SK-N-SH treated with all-trans-retinoic acid at 6 μM for 48 hours (cell line): ENCODE data around the gene RGS12.

Experiments used
- ATAC-seq: fragments of 200-7000 bp; cut with Tn5 transposase; 3 replicates; pipeline ENCODE4 v1.9.1; 2020; ENCODE audit warnings: mild to moderate bottlenecking, moderate library complexity
- BACH2 ChIP-seq: fragments of 250-450 bp; sonication (Bioruptor Pico); IDR thresholded peaks from 2 replicates; pipeline ENCODE4 v1.9.0; 2021; ENCODE audit warnings: mild to moderate bottlenecking, borderline replicate concordance
- CSDC2 ChIP-seq: fragments of 250-450 bp; sonication (Bioruptor Pico); IDR thresholded peaks from 2 replicates; pipeline ENCODE4 v1.5.0; 2020; ENCODE audit warnings: mild to moderate bottlenecking, moderate library complexity
- GLIS3 ChIP-seq: fragments of 250-450 bp; sonication (Bioruptor Pico); IDR thresholded peaks from 2 replicates; pipeline ENCODE4 v1.5.0; 2020; ENCODE audit warnings: mild to moderate bottlenecking, moderate library complexity
- ISL1 ChIP-seq: fragments of 250-450 bp; sonication (Bioruptor Pico); IDR thresholded peaks from 2 replicates; pipeline ENCODE4 v2.1.2; 2022; ENCODE audit warnings: mild to moderate bottlenecking, moderate library complexity
- PPARA ChIP-seq: fragments of 250-450 bp; sonication (Bioruptor Pico); IDR thresholded peaks from 2 replicates; pipeline ENCODE4 v1.5.0; 2020; ENCODE audit warnings: mild to moderate bottlenecking, borderline replicate concordance
- RARB ChIP-seq: fragments of 250-450 bp; sonication (Bioruptor Pico); IDR thresholded peaks from 2 replicates; pipeline ENCODE4 v1.8.0; 2021; ENCODE audit warnings: mild to moderate bottlenecking, moderate library complexity
- SNAI2 ChIP-seq: fragments of 250-450 bp; sonication (Bioruptor Pico); IDR thresholded peaks from 2 replicates; pipeline ENCODE4 v1.5.0; 2020; ENCODE audit warnings: mild to moderate bottlenecking, moderate library complexity
- TOX ChIP-seq: fragments of 250-450 bp; sonication (Bioruptor Pico); IDR thresholded peaks from 2 replicates; pipeline ENCODE4 v1.8.0; 2021; ENCODE audit warnings: mild to moderate bottlenecking, moderate library complexity, borderline replicate concordance
- ZFP3 ChIP-seq: fragments of 250-450 bp; sonication (Bioruptor Pico); IDR thresholded peaks from 2 replicates; pipeline ENCODE4 v1.5.0; 2020; ENCODE audit warnings: mild to moderate bottlenecking, moderate library complexity
- ZFP30 ChIP-seq: fragments of 450-650 bp; formaldehyde crosslinking; IDR thresholded peaks from 2 replicates; pipeline ENCODE4 v1.5.0; 2022; ENCODE audit warnings: mild to moderate bottlenecking, moderate library complexity
- ZNF70 ChIP-seq: fragments of 450-650 bp; formaldehyde crosslinking; IDR thresholded peaks from 2 replicates; pipeline ENCODE4 v1.5.0; 2020; ENCODE audit warnings: mild to moderate bottlenecking, moderate library complexity
- ZNF8 ChIP-seq: fragments of 450-650 bp; formaldehyde crosslinking; IDR thresholded peaks from 2 replicates; pipeline ENCODE4 v1.5.0; 2020; ENCODE audit warnings: mild to moderate bottlenecking, moderate library complexity
- TF ChIP-seq, protein P1 (sequence below): fragments of 250-450 bp; sonication (Bioruptor Pico); IDR thresholded peaks from 2 replicates; pipeline ENCODE4 v1.8.0; 2021; ENCODE audit warnings: low read depth, mild to moderate bottlenecking, moderate library complexity, borderline replicate concordance
- TF ChIP-seq, protein P2 (sequence below): fragments of 250-450 bp; sonication (Bioruptor Pico); IDR thresholded peaks from 2 replicates; pipeline ENCODE4 v1.5.1; 2020; ENCODE audit warnings: low read depth, mild to moderate bottlenecking, moderate library complexity
- TF ChIP-seq, protein P3 (sequence below): fragments of 250-450 bp; sonication (Bioruptor Pico); IDR thresholded peaks from 2 replicates; pipeline ENCODE4 v1.5.1; 2021; ENCODE audit warnings: mild to moderate bottlenecking, moderate library complexity
- TF ChIP-seq, protein P4 (sequence below): fragments of 250-450 bp; sonication (Bioruptor Pico); IDR thresholded peaks from 2 replicates; pipeline ENCODE4 v1.8.0; 2020; ENCODE audit warnings: mild to moderate bottlenecking, moderate library complexity, borderline replicate concordance

RGS12 gene

DNA sequence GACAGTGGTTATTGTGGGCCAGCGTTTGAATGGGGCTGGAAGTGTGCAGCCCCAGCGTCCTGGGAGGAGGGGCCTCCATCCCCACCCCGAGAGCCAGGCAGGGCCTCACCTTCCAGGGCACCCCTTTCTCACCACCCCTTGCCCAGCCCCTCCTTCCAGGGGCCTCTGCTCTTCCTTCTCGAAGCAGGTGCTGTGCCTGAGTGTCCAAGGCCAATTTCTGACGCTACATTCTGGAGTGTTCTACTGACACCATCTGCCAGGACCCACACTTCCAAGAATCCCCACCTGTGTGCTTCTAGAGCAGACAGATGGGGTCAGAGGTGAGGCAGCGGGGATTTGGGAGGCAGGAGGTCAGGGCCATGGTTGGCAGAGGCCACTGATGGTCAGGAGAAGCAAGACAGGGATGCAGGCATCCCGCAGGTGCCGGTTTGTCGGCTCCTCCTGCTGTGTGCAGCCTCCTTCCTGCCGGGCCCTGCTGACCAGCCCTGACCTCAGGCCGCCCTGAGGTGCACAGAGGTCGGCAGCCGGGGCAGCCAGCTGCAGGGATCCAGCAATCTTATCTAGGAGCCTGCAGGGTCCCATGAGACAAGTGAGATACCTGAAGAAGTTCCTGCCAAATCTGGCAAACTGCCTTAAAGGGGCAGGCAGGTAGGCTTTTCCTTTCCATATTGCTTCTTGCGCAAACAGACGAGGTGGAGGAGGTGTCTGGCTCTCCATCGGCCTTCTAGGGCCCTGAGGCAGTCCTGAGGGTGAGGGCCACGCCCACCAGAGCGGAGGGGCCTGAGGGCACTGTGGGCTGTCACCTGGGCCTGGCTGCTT is 25.0 kb upstream of the RGS12 start:
- TF ChIP-seq CSDC2 (CRISPR knock-in tag) = no peak
- TF ChIP-seq, protein P1, sequence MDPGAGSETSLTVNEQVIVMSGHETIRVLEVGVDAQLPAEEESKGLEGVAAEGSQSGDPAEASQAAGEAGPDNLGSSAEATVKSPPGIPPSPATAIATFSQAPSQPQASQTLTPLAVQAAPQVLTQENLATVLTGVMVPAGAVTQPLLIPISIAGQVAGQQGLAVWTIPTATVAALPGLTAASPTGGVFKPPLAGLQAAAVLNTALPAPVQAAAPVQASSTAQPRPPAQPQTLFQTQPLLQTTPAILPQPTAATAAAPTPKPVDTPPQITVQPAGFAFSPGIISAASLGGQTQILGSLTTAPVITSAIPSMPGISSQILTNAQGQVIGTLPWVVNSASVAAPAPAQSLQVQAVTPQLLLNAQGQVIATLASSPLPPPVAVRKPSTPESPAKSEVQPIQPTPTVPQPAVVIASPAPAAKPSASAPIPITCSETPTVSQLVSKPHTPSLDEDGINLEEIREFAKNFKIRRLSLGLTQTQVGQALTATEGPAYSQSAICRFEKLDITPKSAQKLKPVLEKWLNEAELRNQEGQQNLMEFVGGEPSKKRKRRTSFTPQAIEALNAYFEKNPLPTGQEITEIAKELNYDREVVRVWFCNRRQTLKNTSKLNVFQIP (CRISPR knock-in tag) = no peak
- TF ChIP-seq, protein P2, sequence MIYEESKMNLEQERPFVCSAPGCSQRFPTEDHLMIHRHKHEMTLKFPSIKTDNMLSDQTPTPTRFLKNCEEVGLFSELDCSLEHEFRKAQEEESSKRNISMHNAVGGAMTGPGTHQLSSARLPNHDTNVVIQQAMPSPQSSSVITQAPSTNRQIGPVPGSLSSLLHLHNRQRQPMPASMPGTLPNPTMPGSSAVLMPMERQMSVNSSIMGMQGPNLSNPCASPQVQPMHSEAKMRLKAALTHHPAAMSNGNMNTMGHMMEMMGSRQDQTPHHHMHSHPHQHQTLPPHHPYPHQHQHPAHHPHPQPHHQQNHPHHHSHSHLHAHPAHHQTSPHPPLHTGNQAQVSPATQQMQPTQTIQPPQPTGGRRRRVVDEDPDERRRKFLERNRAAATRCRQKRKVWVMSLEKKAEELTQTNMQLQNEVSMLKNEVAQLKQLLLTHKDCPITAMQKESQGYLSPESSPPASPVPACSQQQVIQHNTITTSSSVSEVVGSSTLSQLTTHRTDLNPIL (CRISPR knock-in tag) = no peak
- no peak for TF ChIP-seq BACH2 (CRISPR knock-in tag)
- no peak for TF ChIP-seq GLIS3 (CRISPR knock-in tag)
- no peak for TF ChIP-seq SNAI2 (CRISPR knock-in tag)
- TF ChIP-seq ISL1 (CRISPR knock-in tag) = no peak
- no peak for TF ChIP-seq ZNF8 (CRISPR knock-in tag)
- TF ChIP-seq, protein P3, sequence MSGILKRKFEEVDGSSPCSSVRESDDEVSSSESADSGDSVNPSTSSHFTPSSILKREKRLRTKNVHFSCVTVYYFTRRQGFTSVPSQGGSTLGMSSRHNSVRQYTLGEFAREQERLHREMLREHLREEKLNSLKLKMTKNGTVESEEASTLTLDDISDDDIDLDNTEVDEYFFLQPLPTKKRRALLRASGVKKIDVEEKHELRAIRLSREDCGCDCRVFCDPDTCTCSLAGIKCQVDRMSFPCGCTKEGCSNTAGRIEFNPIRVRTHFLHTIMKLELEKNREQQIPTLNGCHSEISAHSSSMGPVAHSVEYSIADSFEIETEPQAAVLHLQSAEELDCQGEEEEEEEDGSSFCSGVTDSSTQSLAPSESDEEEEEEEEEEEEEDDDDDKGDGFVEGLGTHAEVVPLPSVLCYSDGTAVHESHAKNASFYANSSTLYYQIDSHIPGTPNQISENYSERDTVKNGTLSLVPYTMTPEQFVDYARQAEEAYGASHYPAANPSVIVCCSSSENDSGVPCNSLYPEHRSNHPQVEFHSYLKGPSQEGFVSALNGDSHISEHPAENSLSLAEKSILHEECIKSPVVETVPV (CRISPR knock-in tag) = no peak
- TF ChIP-seq ZNF70 (CRISPR knock-in tag) = no peak
- no peak for TF ChIP-seq RARB
- no peak for TF ChIP-seq ZFP3 (CRISPR knock-in tag)
- TF ChIP-seq, all 23 proteins: peak for 0
- ATAC-seq = no peak

DNA sequence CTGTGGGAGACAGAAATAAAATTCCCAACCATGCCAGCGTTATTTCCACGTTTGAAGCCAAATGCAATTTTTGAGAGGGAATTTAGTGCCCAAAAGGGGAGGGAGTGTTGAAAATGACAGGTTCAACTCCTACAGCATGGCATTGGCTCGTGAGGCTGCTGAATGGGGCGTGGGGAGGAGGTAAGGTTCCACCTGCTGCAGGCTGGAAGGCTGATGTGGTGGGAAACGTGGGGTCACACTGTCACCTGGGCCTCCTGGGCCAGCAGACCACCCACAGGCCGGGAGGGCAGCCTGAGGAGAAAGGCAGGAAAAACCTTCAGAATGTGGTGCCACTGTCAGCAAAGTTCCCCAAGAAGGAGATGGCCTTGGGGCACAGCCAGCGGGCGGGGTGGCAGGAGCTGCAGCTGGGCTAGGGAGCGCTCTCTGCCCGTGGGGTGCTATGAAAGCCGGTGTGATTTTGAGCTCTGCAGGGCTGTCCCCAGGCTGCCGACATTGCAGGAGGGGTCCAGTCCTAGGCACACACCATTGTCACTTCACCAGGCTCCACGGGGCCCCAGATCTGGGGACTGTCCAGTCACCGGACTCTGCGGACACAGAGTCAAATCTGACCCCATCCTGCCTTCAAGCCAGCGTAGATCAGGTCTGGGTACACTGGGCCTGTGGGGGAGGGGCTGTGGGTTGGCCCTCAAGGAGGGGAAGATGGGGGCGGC is 24.3 kb upstream of the RGS12 start:
- ATAC-seq = no peak
- TF ChIP-seq RARB (no peak), ZFP30 (no peak), BACH2 (CRISPR knock-in tag) (no peak), PPARA (no peak)
- TF ChIP-seq, protein P2 (CRISPR knock-in tag) = no peak

DNA sequence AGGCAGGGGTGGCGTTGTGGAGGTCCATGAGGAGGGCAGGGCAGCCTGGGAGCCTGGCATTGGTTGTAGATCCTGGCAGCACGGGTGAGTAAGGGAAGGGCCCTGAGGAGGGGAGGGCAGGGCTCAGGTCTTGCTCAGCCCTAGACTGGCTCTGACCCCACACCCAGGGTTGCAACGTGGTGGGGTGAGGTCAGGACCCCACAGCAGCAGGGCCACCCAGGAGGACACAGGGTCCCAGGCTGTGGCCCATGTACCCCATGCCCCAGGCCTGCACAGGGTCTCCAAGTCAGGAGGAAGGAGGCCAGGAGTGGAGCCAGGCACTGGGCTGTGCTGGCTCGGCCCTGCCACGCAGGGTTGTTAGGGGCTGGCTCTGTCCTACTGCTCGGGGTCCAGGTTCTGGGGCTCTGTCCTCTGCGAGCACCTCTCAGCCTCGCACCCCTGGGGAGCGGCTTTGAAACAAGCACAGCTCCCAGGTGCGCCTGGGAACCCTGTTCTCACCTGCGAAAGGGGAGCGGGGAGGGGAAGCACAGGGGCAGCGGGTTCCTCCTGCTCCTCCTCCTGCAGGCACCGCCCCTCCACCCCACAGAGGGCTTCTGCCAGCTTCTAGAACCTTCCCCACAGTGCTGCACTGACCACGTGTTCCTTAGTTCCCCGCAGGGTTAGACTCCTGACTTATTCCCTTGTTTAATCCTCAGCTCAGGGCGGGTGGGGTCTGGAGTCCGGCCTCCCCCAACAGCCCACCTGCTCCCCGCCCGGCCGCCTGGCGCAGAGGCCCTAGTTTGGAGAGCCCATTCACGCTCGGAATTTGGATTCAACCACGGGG is 23.5 kb upstream of the RGS12 start:
- TF ChIP-seq BACH2 (CRISPR knock-in tag) (no peak), RARB (no peak), ZNF8 (CRISPR knock-in tag) (no peak), CSDC2 (CRISPR knock-in tag) (no peak), ZNF70 (CRISPR knock-in tag) (no peak), TOX (CRISPR knock-in tag) (no peak), SNAI2 (CRISPR knock-in tag) (no peak)
- TF ChIP-seq, protein P4, sequence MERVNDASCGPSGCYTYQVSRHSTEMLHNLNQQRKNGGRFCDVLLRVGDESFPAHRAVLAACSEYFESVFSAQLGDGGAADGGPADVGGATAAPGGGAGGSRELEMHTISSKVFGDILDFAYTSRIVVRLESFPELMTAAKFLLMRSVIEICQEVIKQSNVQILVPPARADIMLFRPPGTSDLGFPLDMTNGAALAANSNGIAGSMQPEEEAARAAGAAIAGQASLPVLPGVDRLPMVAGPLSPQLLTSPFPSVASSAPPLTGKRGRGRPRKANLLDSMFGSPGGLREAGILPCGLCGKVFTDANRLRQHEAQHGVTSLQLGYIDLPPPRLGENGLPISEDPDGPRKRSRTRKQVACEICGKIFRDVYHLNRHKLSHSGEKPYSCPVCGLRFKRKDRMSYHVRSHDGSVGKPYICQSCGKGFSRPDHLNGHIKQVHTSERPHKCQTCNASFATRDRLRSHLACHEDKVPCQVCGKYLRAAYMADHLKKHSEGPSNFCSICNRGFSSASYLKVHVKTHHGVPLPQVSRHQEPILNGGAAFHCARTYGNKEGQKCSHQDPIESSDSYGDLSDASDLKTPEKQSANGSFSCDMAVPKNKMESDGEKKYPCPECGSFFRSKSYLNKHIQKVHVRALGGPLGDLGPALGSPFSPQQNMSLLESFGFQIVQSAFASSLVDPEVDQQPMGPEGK (CRISPR knock-in tag) = no peak
- peak; percentile 18; the same call in 2 of the 3 replicates for ATAC-seq
